ENCODE results near the gene SLC5A6.

DNA sequence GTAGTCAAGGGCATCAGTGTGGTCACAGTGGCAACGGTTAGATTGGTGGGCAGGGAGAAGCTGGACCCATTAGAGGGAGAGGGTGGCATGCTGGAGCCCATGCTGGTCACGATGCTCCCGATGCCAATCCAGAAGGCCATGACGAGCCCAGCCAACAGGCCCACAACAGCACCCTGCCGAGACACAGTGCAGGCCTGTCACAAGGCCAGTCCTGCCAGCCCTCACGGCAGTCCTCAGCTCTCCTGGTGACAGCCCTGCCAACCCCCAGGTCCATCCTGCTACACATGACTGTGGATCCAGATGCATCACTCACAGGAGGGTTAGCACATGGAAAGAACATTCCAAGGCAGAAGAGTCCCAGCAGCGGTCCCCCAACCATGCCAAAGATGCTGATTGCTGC lies 10.4 kb downstream of the SLC5A6 start:
- TF ChIP-seq, protein P1, sequence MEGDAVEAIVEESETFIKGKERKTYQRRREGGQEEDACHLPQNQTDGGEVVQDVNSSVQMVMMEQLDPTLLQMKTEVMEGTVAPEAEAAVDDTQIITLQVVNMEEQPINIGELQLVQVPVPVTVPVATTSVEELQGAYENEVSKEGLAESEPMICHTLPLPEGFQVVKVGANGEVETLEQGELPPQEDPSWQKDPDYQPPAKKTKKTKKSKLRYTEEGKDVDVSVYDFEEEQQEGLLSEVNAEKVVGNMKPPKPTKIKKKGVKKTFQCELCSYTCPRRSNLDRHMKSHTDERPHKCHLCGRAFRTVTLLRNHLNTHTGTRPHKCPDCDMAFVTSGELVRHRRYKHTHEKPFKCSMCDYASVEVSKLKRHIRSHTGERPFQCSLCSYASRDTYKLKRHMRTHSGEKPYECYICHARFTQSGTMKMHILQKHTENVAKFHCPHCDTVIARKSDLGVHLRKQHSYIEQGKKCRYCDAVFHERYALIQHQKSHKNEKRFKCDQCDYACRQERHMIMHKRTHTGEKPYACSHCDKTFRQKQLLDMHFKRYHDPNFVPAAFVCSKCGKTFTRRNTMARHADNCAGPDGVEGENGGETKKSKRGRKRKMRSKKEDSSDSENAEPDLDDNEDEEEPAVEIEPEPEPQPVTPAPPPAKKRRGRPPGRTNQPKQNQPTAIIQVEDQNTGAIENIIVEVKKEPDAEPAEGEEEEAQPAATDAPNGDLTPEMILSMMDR (IDR thresholded peaks at IDR 0.05): no peak
- no peak for TF ChIP-seq EZH2 (IDR thresholded peaks at IDR 0.05; ENCODE audit: borderline replicate concordance, insufficient read depth, low read depth, low read length, poor library complexity, severe bottlenecking)

All from B cell (primary cell).